Activated naive CD8-positive, alpha-beta T cell treated with anti-CD3 and anti-CD28 coated beads, Interleukin-2, amount 50 U/mL, for 24 hours (primary cell): Measurements from ENCODE around the gene DAP3.
"Not testable (repeated sequence)": the region's sequence is repeated elsewhere in the genome, so short reads cannot be mapped to it uniquely, and the experiment has no call there.

ENCODE experiments used
- ATAC-seq: fragments of 150-1000 bp; cut with Tn5 transposase; one replicate; pipeline ENCODE4 v1.10.0; 2021
- DNase-seq: peaks from one replicate; pipeline ENCODE4 v3.0.0; 2021
- H3K27ac Mint-ChIP-seq: one replicate; pipeline ENCODE4 v1.8.0; 2021; ENCODE audit warnings: mild to moderate bottlenecking, mixed read lengths
- H3K27me3 Mint-ChIP-seq: one replicate; pipeline ENCODE4 v1.8.0; 2021; ENCODE audit warnings: mixed read lengths
- H3K36me3 Mint-ChIP-seq: one replicate; pipeline ENCODE4 v1.8.0; 2021; ENCODE audit warnings: low read depth, mixed read lengths
- H3K4me1 Mint-ChIP-seq: one replicate; pipeline ENCODE4 v1.8.0; 2021; ENCODE audit warnings: mixed read lengths
- H3K4me3 Mint-ChIP-seq: one replicate; pipeline ENCODE4 v1.8.0; 2021; ENCODE audit warnings: mild to moderate bottlenecking, moderate library complexity, mixed read lengths
- H3K9me3 Mint-ChIP-seq: one replicate; pipeline ENCODE4 v1.8.0; 2021; ENCODE audit warnings: mixed read lengths

DAP3 gene

DNA sequence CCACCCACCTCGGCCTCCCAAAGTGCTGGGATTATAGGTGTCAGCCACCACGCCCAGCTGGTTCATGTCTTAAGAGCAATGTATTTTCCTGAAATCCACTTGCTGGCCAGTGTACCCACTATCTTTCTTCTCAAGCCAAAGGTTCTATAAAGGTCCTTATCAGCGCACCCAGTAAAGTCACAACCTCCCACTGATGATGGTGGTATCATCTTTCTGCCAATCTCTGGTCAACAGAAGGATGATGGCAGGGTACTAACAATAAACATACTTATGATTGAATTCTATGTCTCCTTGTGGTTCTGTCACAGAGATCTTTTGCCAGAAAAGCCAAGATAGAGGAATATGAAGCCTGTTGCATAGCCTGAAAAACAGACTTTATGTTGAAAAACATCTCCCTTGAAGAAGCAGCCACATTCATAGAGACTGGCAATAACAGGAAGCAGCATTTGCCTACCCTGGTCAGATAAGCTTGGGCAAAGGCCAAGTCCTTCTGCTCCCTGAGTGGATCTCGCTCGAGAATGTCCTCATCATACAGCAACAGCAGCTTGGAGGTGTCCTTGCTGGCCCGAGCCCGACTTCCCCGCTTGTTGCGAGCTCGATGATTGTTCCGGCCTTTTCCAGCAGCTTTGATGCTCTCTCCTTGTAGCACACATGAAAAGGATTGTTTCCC is 73.0 kb downstream of the DAP3 start:
- ATAC-seq, result no peak
- Mint-ChIP-seq H3K27ac (no peak overlapping the region), H3K36me3 (peaks cover 38% of the 10 kb centered on the region), H3K4me1 (no peaks in the 10 kb centered on the region), H3K4me3 (no peak overlapping the region), H3K27me3 (no peaks in the 10 kb centered on the region), H3K9me3 (no peaks in the 10 kb centered on the region)
- no peak for DNase-seq

DNA sequence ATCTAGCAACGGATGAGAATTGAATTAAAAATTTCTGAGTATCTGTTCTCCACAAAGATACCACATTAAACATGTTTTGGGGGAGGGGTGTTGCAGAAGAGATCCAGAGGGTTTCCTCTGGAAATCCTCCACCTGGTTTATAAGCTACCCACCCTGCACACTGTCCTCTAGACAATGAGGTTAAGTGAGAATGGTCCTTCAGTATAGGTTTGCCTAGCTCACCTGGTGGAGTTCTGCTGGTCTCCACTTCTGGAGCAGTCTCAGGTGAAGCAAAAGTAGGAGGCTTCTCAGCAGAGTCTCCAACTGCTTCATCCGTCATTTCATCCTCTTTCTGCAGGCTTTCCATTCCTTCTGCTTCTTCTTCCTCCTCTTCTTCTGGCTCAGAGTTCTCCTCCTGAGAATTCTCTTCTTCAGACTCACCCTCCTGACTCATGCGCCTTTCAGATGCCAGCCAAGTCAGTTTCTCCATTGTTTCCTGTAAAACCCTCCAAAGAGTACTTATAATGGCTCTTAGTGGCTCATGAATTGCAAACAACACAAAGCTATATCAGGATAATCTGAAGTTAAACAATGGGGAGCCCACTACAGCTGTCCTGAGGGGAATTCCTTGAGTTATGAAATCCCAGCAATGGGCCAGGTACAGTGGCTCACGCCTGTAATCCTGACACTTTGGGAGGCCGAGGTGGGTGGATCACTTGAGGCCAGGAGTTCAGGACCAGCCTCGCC is 74.4 kb downstream of the DAP3 start:
- not testable (repeated sequence) for H3K4me1 Mint-ChIP-seq, H3K4me3 Mint-ChIP-seq, ATAC-seq, H3K9me3 Mint-ChIP-seq, H3K27ac Mint-ChIP-seq, H3K27me3 Mint-ChIP-seq, DNase-seq
- peaks cover 40% of the 10 kb centered on the region for H3K36me3 Mint-ChIP-seq

DNA sequence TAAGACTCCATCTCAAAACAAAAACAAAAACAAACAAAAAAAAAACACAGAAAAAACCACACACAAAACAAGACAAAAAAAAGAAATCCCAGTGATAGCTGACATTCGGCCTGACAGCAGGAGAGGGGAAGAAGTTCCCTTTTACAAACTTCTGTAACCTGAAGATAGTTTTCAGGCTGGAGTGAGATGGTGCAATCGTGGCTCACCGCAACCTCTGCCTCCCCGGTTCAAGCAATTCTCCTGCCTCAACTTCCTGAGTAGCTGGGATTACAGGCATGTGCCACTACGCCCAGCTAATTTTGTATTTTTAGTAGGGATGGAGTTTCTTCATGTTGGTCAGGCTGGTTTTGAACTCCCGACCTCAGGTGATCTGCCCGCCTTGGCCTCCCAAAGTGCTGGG is 75.1 kb downstream of the DAP3 start:
- H3K36me3 Mint-ChIP-seq, result peaks cover 45% of the 10 kb centered on the region
- not testable (repeated sequence) for H3K27ac Mint-ChIP-seq, H3K4me3 Mint-ChIP-seq, H3K4me1 Mint-ChIP-seq, H3K27me3 Mint-ChIP-seq, H3K9me3 Mint-ChIP-seq, ATAC-seq, DNase-seq

DNA sequence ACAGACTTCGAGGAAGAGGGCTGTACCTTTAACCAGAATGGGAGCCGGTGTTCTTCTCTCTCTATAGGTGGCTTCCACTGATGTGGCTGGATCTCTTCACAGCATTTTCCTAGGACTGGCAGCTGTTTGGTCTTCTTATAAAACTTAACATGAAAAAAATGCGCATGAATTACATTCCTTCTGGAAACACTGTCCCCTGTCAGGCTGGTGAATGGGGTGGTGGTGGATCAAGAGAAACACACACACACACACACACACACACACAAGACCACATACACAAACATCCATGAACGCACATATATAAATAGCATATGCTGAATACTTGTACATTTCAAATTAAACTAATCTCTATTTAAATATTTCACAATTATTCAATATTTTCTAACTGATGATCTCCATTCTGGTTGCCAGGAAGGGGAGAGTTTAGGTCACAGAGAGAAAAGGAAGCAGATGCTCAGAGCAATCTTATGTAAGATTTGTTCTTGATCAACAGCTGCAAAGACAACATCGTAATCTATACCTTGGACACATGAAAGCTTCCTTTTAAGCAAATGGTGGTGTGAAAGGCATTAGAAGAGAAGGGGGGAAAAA is 78.6 kb downstream of the DAP3 start:
- H3K36me3 Mint-ChIP-seq, result peaks cover 45% of the 10 kb centered on the region

DNA sequence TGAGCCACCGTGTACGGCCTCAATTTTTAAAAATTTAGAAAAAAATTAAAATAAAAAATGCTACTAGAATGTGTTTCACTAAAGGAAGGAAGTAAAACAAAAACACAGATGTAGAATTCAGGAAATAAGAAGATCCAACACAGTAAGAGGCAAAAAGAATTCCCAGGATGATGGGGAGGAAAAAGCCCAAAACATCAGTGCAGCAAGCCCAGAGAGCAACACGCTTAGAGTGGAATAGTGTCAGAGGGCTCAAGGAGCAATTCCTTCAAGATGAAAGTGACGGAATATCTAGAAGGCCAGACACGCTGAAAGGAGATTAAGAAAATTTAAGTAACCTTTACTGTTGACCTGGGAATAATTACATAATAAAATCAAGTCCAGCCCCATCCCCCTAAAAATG is 80.4 kb downstream of the DAP3 start:
- Mint-ChIP-seq H3K4me3 (no peak overlapping the region), H3K27me3 (no peaks in the 10 kb centered on the region), H3K27ac (no peak overlapping the region), H3K36me3 (peaks cover 52% of the 10 kb centered on the region), H3K9me3 (no peaks in the 10 kb centered on the region), H3K4me1 (peaks cover 9% of the 10 kb centered on the region)
- DNase-seq (no peak), ATAC-seq (no peak)

More for the DNA sequence above, 78.6 kb downstream of the DAP3 start:
- H3K9me3 Mint-ChIP-seq, DNase-seq, H3K27ac Mint-ChIP-seq, H3K27me3 Mint-ChIP-seq, H3K4me1 Mint-ChIP-seq, ATAC-seq, H3K4me3 Mint-ChIP-seq: not testable (repeated sequence)

DNA sequence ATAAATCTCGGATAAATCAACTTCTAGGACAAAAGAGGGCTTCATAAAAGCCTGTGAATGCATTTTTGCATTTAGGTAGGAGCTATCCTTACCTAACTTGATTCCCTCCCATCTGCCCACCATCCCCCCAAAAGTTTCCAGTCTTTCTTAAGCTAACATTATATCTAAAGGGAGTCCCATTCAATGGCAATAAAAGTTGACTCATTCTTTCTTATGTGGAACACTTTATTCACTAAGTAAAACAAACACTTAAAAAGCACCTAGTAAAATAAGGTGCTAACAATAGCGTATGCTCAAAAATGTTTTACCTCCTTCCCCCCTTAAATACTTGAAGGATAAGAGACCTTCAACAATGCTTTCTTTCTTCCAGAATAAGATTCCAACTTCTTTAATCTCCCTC is 84.3 kb downstream of the DAP3 start:
- Mint-ChIP-seq H3K4me1 (peaks cover 15% of the 10 kb centered on the region), H3K27me3 (no peaks in the 10 kb centered on the region), H3K4me3 (no peak overlapping the region), H3K36me3 (peaks cover 62% of the 10 kb centered on the region), H3K27ac (peak overlapping the region; percentile 52), H3K9me3 (no peaks in the 10 kb centered on the region)
- DNase-seq, result no peak
- no peak for ATAC-seq

DNA sequence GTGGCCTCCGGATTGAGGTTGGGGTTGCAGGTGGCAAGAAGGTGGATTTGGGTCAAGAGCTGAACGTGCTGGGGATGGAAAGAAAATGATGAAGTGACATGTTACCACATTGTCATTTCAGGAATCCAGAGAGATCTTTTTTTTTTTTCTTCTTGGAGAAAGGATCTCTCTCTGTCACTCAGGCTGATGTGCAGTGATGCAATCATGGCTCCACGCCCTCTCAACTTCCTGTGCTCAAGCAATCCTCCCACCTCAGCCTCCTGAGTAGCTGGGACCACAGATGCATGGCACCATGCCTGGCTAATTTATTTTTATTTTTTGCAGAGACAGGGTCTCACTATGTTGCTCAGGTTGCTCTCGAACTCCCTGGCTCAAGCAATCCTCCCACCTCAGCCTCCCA is 87.5 kb downstream of the DAP3 start:
- peaks cover 47% of the 10 kb centered on the region for H3K36me3 Mint-ChIP-seq
- H3K9me3 Mint-ChIP-seq, result no peaks in the 10 kb centered on the region
- no peaks in the 10 kb centered on the region for H3K27me3 Mint-ChIP-seq
- H3K4me3 Mint-ChIP-seq, result no peak overlapping the region
- DNase-seq (no peak), ATAC-seq (no peak)
- H3K27ac Mint-ChIP-seq, result peak overlapping the region; percentile 55
- peaks cover 15% of the 10 kb centered on the region for H3K4me1 Mint-ChIP-seq

DNA sequence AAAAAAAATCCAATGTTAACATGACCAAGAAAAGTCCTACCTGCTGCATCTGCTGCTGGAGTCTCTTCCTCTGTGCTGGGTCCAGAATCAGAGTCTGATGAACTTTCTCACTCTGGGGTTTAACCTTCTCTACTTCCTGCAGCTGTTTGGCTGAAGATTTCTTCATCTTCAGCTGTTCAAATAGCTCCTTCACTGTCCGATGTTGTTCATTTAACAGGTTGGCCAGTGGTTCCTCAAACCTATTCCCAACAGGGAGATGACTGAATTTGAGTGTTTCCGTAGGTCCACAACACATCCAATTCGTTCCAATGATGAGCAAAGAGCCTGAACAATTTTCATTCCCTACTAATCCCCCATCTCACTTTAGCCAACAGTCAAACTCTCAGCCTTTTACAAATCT is 88.7 kb downstream of the DAP3 start:
- Mint-ChIP-seq H3K9me3 (no peaks in the 10 kb centered on the region), H3K4me3 (no peak overlapping the region), H3K4me1 (peaks cover 15% of the 10 kb centered on the region), H3K36me3 (peaks cover 45% of the 10 kb centered on the region), H3K27ac (no peak overlapping the region), H3K27me3 (no peaks in the 10 kb centered on the region)
- ATAC-seq (no peak), DNase-seq (no peak)
